ENCODE measurements around the gene PRKG1. TPM values are rescaled to one million over a fixed set of nuclear protein-coding genes. Genes with fewer than 3 reads are reported as not detected.

Gene PRKG1
- total RNA-seq, 1 donor from 2014 or later, result 4.6 TPM

GRCh38 chr10:51937308-51938140 lies 863.2 kb downstream of the PRKG1 start:
- peaks cover 13% of the 10 kb centered on the region for H3K4me1 Mint-ChIP-seq (ENCODE audit: low read depth)
- no peak overlapping the region for H3K4me3 Mint-ChIP-seq (ENCODE audit: low read depth)
- TF ChIP-seq, protein P1, sequence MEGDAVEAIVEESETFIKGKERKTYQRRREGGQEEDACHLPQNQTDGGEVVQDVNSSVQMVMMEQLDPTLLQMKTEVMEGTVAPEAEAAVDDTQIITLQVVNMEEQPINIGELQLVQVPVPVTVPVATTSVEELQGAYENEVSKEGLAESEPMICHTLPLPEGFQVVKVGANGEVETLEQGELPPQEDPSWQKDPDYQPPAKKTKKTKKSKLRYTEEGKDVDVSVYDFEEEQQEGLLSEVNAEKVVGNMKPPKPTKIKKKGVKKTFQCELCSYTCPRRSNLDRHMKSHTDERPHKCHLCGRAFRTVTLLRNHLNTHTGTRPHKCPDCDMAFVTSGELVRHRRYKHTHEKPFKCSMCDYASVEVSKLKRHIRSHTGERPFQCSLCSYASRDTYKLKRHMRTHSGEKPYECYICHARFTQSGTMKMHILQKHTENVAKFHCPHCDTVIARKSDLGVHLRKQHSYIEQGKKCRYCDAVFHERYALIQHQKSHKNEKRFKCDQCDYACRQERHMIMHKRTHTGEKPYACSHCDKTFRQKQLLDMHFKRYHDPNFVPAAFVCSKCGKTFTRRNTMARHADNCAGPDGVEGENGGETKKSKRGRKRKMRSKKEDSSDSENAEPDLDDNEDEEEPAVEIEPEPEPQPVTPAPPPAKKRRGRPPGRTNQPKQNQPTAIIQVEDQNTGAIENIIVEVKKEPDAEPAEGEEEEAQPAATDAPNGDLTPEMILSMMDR (IDR thresholded peaks at IDR 0.05; ENCODE audit: unreplicated experiment), result no peak
- H3K27ac Mint-ChIP-seq, result no peak overlapping the region
- no peak for DNase-seq (ENCODE audit: low spot score, unreplicated experiment)
- no peaks in the 10 kb centered on the region for H3K27me3 Mint-ChIP-seq
- H3K36me3 Mint-ChIP-seq (ENCODE audit: insufficient read depth), result no peaks in the 10 kb centered on the region
- H3K9me3 Mint-ChIP-seq (ENCODE audit: low read depth), result no peaks in the 10 kb centered on the region

- TF ChIP-seq, protein P1 (IDR thresholded peaks at IDR 0.05; ENCODE audit: unreplicated experiment), result no peak
- DNase-seq (ENCODE audit: low spot score, unreplicated experiment), result no peak
- H3K36me3 Mint-ChIP-seq (ENCODE audit: insufficient read depth), result no peaks in the 10 kb centered on the region
- no peak overlapping the region for H3K4me3 Mint-ChIP-seq (ENCODE audit: low read depth)
- H3K4me1 Mint-ChIP-seq (ENCODE audit: low read depth), result no peaks in the 10 kb centered on the region
- H3K27ac Mint-ChIP-seq, result no peak overlapping the region
- peaks cover 4% of the 10 kb centered on the region for H3K9me3 Mint-ChIP-seq (ENCODE audit: low read depth)
- no peaks in the 10 kb centered on the region for H3K27me3 Mint-ChIP-seq
These were observed 876.2 kb downstream of the PRKG1 start for GRCh38 chr10:51950371-51950995.

DNA sequence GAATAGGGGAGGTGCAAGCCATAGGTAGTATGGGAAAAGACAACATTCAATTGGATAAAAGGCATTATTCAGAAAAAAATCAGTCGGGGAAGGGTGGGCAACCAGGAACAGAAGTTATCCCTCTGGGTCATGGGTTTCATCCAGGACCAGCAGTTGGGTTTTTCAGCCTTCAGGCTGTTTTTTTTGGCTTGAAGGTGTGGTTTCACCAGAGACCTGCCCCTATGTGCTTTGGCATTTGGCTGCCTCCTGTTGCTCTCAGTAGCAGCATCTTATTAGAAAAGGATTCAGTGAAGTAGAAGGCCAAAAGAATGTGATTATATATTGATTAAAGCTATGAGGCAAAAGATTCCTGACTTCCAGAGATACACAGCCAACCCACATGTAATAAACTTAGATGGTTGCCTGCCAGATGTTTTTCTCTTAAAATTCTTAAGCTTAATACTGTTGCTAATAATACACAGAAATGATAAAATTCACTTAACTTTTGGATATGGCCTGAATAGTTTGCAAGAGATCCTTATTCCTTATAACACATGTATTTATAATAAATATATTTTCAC lies 876.8 kb downstream of the PRKG1 start:
- no peaks in the 10 kb centered on the region for H3K36me3 Mint-ChIP-seq (ENCODE audit: insufficient read depth)
- H3K9me3 Mint-ChIP-seq (ENCODE audit: low read depth), result peaks cover 4% of the 10 kb centered on the region
- no peaks in the 10 kb centered on the region for H3K4me1 Mint-ChIP-seq (ENCODE audit: low read depth)
- H3K27ac Mint-ChIP-seq, result no peak overlapping the region
- TF ChIP-seq, protein P1 (IDR thresholded peaks at IDR 0.05; ENCODE audit: unreplicated experiment), result no peak
- no peaks in the 10 kb centered on the region for H3K27me3 Mint-ChIP-seq
- DNase-seq (ENCODE audit: low spot score, unreplicated experiment), result no peak
- no peak overlapping the region for H3K4me3 Mint-ChIP-seq (ENCODE audit: low read depth)

- H3K4me3 Mint-ChIP-seq (ENCODE audit: low read depth), result no peak overlapping the region
- TF ChIP-seq, protein P1 (IDR thresholded peaks at IDR 0.05; ENCODE audit: unreplicated experiment), result no peak
- peaks cover 4% of the 10 kb centered on the region for H3K9me3 Mint-ChIP-seq (ENCODE audit: low read depth)
- no peak for DNase-seq (ENCODE audit: low spot score, unreplicated experiment)
- H3K36me3 Mint-ChIP-seq (ENCODE audit: insufficient read depth), result no peaks in the 10 kb centered on the region
- H3K27me3 Mint-ChIP-seq, result no peaks in the 10 kb centered on the region
- H3K27ac Mint-ChIP-seq, result no peak overlapping the region
- H3K4me1 Mint-ChIP-seq (ENCODE audit: low read depth), result no peaks in the 10 kb centered on the region
These were observed 877.3 kb downstream of the PRKG1 start for GRCh38 chr10:51951601-51952000.

- TF ChIP-seq, protein P1 (IDR thresholded peaks at IDR 0.05; ENCODE audit: unreplicated experiment), result no peak
- no peak overlapping the region for H3K4me3 Mint-ChIP-seq (ENCODE audit: low read depth)
- no peaks in the 10 kb centered on the region for H3K27me3 Mint-ChIP-seq
- H3K36me3 Mint-ChIP-seq (ENCODE audit: insufficient read depth), result no peaks in the 10 kb centered on the region
- H3K9me3 Mint-ChIP-seq (ENCODE audit: low read depth), result peaks cover 4% of the 10 kb centered on the region
- H3K27ac Mint-ChIP-seq, result no peak overlapping the region
- H3K4me1 Mint-ChIP-seq (ENCODE audit: low read depth), result no peaks in the 10 kb centered on the region
- no peak for DNase-seq (ENCODE audit: low spot score, unreplicated experiment)
These were observed 877.8 kb downstream of the PRKG1 start for GRCh38 chr10:51952056-51952455.

Data from progenitor cell of endocrine pancreas (in vitro differentiated cells).